Fibroblast of skin of right biceps (primary cell): ENCODE measurements around the gene IL2RG.

Experiments
- DNase-seq: peaks from one replicate; pipeline ENCODE4 v3.0.0-alpha.2; 2013

Gene IL2RG

DNA sequence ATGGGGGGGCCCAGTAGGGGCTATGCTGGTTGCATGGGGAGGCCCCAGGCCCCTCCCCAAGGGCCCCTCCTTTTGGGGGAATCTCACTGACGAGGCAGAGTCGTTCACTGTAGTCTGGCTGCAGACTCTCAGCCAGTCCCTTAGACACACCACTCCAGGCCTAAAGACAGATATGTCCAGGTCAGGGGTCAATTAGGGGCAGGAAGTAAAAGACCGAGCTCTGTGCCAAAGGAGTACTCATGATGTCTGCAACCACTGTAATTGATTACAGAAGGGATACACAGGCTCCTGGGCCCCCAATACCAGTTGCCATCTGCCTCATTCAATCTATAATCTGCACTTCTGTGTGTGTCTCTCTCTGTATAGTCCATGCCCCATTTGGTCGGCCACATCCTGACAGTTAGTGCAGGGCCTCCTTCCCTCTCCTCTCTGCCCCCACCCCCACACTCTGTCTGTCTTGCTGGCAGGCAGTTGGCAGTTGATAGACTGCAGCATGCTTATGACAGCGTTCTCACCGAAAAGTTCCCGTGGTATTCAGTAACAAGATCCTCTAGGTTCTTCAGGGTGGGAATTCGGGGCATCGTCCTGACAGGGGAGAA lies 3.5 kb downstream of the IL2RG start:
- peak; percentile 3 for DNase-seq

- DNase-seq: no peak
These were observed 4.1 kb downstream of the IL2RG start for GRCh38 chrX:71107245-71107644.

DNA sequence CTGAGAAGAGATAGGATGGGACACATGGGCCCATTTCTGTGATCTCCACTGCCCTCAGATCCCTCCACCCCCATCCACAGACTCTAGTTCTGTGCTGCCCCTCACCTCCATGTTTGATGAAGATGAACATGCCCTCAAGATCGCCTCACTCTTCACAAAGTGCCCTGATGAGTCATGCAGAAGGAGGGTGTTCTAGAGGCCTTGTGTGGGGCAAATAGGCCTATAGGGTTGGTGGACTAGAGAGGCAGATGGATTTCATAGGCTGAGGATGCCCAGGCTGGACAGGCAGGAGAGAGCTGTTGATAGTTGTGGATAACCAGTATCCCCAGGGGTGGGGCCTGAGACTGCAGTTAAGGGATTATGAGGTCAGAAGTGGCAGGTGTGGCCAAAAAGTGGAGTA lies 5.0 kb downstream of the IL2RG start, which contains the start of gene CXorf65:
CXorf65 (minus strand) TSS at position 314 of the 400 bp plus-strand sequence; CDS start at position 130, 184 bp downstream.
- peak; percentile 2 for DNase-seq

GRCh38 chrX:71105628-71106027 lies 5.7 kb downstream of the IL2RG start:
- no peak for DNase-seq

- DNase-seq: peak; percentile 24
These were observed 8.0 kb downstream of the IL2RG start for GRCh38 chrX:71103110-71103983.

DNA sequence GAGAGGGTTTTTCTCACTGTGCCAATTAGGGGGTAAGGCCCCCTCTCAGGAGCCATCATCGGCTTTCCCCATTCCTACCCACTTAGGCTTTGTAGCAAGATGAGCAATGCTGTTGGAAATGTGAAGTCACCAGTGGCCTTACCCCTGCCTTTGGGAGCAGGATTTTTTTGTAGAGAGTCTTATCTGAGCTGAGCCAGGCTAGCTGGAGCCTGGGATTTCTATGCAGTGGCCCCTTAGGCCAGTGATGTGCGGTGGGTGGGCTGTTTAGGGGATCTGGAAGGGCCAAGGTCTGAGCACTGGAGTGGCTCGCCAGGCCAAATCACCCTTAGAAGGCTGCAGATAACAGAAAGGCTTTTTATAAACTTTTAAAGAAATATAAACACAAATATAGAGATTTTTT lies 9.1 kb downstream of the IL2RG start:
- no peak for DNase-seq

- DNase-seq: no peak
These were observed 10.5 kb downstream of the IL2RG start for GRCh38 chrX:71100581-71101505.

- no peak for DNase-seq
These were observed 11.6 kb downstream of the IL2RG start for GRCh38 chrX:71099736-71100135.

DNA sequence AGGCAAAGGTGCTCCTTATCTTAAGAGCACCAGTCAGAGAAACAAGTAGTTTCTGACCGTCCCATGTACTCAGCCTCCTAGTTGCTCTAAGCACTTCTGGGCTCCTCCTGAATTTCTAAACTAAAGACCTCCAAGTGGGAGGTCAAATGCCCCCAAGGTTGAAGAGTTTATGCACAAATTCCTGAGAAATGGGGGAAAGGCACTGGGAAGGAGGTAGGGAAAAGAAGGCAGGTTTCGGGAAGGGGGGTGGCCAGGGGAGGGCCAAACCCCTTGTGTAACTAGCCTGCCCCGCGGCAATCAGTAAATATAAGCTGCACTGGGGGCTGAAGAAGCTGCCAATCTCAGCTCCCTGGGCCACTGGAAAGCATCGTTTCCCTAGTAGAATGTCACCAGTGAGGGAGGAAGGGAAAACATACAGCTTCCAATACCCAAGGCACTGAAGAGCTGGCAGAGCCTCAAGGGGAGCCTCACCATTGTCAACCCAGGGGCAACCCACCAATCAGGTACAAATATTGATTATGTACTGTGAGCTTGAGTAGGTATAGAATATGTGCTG lies 12.3 kb downstream of the IL2RG start:
- DNase-seq: no peak

DNA sequence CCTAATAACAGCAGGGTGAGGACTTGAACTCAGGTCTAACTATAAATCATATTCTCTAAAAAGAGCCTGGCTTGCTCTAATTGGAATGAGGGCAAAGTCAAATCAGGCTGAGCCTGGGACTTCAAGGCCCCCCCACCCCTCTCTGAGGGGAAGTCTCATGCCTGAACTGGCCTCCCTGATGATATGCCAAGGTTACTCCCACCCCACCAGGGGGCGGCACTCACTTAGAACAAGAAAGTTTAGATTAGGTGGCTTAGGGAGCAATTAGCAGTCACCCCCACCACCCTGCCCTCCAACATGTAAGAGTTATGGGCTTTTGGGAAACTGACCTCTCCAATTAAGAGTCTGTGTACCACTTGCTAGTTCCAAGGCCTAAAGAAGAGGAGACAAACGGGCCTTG lies 13.1 kb downstream of the IL2RG start:
- peak; percentile 41 for DNase-seq

DNA sequence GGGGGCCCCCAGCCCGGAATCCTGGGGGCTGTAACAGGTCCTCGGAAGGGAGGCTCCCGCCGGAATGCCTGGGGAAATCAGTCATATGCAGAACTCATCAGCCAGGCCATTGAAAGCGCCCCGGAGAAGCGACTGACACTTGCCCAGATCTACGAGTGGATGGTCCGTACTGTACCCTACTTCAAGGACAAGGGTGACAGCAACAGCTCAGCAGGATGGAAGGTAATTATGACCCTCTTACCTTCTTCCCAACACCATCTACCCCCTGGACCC lies 14.7 kb downstream of the IL2RG start:
- DNase-seq: no peak

DNA sequence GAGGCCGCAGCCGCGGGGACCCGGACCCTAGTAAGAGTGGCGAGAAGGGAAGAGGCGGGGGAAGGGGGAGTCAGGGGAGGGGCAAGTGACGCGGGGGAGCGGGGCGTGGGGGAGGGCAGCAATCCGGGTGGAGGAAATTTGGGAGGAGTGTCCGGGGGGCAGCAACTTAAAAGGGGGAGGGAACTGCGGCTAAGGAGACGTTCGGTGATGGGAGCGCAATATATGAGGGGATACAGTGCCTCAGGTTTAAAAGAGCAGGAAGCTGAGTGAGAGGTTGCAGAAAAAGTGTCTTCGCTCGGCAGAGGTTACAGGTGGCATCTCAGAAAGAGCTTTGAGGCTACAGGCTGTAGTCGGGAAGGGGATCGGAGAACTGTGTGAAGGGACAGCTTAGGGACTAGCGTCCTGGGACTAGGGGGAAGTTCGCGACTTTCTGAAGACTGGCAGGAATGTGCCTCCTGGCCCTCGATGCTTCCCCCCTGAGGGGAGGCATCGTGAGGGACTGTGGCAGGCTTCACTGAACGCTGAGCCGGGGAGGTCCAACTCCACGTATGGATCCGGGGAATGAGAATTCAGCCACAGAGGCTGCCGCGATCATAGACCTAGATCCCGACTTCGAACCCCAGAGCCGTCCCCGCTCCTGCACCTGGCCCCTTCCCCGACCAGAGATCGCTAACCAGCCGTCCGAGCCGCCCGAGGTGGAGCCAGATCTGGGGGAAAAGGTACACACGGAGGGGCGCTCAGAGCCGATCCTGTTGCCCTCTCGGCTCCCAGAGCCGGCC lies 15.2 kb downstream of the IL2RG start:
- DNase-seq: peak; percentile 53

DNA sequence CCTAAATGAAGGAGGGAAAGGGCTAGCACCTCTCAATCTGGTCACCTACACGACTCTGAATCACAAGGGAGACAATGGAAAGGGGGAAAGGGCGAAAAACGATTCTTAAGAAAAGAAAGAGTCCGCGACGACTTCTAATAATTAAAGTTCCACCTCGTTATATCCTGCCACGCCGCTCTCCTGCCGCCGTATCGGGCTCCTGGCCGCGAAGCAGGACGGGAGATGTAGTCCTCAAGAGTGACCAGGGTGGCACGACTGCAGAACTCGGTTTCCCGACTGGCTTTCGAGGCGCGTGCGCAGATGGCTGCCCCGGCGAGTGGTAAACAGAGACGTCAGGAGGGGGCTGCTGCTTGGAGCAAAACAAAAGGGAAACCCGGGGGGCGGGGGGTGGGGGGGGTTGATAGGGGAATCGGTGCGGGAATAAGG lies 15.8 kb downstream of the IL2RG start, which contains the start of gene FOXO4:
FOXO4 (plus strand) TSS at position 297 of the 426 bp plus-strand sequence. CDS start 678 bp downstream, outside the sequence.
- DNase-seq: peak; percentile 84

DNA sequence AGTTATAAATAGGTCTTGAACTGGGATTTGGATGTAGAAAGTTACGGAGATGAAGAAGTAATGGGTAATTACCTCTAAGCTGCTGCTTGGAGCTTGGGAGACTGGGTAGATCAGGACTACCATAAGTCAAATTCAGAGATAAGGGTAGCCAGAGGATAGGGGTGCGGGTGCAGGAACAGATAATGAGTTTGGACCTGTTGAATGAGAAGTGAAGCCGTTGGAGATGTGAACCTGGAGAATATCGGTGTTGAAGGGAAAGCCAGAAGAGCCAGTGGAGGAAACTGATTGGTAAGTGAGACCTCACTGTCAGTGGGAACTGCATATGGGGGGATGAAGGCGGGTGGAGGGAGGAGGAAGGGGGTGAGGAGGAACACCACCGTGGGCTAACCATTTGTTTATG lies 16.3 kb downstream of the IL2RG start:
- DNase-seq: no peak

DNA sequence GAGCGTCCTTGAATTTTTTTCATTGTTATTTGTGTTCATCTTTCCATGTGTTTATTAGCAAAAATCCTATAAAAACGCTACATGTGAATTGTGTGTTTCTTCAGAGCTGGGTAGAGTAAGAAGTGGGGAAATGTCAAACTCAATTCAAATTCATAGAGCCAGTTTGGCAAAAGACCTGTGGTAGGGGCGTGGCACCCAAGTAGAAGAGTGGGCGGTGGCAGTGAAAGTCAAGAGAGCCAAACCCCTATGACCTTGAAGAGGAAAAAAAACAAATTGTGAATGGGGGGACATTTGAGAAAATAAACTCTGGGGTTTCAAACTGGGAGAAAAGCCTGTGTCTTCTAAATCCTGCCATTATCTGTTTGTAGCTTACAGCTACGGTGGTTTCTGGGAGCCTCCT lies 20.1 kb downstream of the IL2RG start:
- DNase-seq: no peak

DNA sequence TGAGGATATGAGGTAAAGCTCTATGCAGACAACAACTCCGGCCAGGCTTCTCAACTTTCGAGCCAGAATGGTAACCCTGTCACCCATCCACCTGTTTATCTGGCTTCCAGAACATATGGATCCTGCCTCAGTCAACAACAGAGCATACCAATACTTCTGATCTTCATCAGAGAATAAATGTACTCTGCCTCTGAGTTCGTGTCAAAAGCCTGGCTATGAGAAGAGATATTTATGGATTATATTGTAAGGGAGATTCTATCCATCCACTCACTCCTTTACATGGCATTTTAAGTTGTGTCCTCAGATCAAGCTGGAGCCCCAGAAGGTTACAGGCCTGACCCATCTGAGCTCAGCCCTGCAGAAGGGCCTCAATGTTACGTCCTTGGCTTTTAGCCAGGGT lies 25.5 kb downstream of the IL2RG start:
- no peak for DNase-seq

DNA sequence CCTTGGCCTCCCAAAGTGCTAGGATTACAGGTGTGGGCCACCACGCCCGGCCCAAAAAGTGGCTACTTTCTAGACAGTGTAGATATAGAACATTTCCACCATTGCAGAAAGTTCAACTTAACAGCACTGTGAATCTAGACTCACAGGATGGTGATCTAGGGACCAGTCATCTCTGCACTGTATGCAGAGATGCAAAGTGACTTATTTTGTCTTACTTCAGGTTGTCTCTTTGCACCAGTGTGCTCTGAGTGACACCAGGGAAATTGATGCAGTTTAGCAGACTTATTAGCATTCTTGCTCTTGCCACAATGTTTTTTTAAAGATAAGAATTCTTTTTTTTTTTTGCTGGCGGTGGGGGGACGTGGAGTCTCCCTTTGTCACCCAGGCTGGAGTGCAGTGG lies 28.6 kb downstream of the IL2RG start:
- no peak for DNase-seq

DNA sequence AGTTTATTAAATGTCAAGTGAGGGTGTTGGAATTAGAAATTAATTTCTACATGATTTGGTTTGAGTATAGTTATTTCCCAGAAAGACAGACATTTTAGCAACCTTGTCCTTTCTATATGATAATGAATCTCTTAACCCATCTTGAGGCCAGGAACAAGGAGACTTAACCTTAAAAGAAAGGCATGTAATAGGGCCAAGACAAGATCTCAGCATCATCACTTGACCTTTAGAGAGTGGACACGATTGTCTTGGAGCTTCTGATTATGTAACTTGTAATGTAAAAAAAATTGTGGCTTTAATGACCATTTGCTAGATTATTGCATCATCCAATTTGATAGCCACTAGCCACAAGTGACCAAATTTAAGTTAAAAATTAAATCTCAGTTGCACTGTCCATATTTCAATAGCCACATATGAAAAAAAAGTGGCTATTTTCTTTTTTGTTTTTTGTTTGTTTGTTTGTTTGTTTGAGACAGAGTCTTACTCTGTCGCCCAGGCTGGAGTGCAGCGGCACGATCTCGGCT lies 29.2 kb downstream of the IL2RG start:
- no peak for DNase-seq

DNA sequence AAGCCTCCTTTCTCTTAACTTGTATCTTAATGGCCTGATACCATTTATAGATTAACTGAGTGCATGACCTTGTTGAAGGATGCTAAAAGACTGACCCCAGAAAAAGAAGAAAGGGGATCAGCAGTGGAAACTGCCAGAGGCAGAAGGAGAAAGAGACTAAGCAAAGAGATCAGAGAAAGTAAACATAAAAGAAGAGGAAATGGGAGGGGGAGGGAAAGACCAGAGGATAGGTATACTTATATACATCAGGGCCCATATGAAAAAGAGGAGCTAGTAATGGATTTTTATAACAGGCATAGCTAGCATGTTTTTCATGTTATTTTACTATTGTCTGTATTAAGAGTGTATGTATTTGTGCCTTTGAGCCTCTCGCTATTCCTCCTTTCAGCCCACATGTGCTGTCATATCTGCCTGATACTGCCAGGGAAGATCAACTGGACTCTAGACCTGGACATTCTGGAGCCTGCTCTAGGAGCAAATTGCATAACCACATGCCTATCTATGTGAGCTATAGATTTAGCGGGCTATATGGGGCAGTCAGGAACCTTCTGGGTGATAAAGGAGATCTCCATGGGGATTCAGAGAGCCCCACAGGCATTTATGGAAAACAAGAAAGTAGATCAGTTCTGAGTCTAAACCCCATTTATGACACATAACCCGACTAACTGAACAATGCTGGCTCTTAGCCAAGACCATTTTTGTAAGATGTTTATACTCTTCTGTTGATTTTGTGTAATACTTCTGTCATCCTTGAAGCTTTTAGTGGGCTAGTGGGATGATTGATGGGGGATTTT lies 29.9 kb downstream of the IL2RG start:
- peak; percentile 31 for DNase-seq

DNA sequence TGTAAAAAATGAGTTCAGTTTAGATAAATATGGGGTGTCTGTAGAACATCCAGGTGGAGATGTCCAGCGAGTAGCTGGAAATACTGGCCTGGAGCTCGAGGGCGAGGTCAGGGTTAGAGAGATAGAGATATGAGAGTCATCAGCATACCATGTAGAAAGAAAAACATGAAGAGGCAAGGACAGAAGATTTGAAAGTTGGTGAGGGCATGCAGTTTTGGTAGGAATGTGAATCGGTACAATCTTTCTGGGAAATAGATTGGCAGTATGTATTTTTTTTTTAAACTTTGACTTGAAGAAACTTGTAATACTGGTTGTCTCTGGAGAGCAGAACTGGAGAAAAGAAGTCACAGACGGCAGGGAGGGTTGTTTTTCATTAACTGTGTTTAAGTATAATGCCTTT lies 40.8 kb downstream of the IL2RG start:
- DNase-seq: no peak
